ENCODE results near the gene STAG1.
"Not testable (repeated sequence)": the region's sequence is repeated elsewhere in the genome, so short reads cannot be mapped to it uniquely, and the experiment has no call there.

Gene STAG1
- total RNA-seq = 93.6 reads per million, percentile 81 among the genes with 10 or more reads in this experiment

- DNase-seq = no peak
Observed at GRCh38 chr3:136752172-136752421, at the start of gene STAG1. TSS of gene STAG1 (minus strand) at chr3:136752378. CDS start at chr3:136630898, 121,480 bp downstream.

GRCh38 chr3:136801146-136801545 is 49.0 kb upstream of the STAG1 start:
- not testable (repeated sequence) for DNase-seq

GRCh38 chr3:136792556-136793330 is 40.6 kb upstream of the STAG1 start:
- no peak for DNase-seq

- no peak for DNase-seq
Observed at GRCh38 chr3:136790786-136791185, 38.6 kb upstream of the STAG1 start.

GRCh38 chr3:136789976-136790375 is 37.8 kb upstream of the STAG1 start:
- DNase-seq = no peak

- no peak for DNase-seq
Observed at GRCh38 chr3:136788154-136788553, 36.0 kb upstream of the STAG1 start.

GRCh38 chr3:136787349-136787748 is 35.2 kb upstream of the STAG1 start:
- no peak for DNase-seq

GRCh38 chr3:136783708-136784191 is 31.6 kb upstream of the STAG1 start:
- no peak for DNase-seq

GRCh38 chr3:136780741-136781140 is 28.6 kb upstream of the STAG1 start:
- DNase-seq = no peak

- DNase-seq = no peak
Observed at GRCh38 chr3:136778865-136779264, 26.7 kb upstream of the STAG1 start.

GRCh38 chr3:136772709-136773108 is 20.5 kb upstream of the STAG1 start:
- no peak for DNase-seq

- not testable (repeated sequence) for DNase-seq
Observed at GRCh38 chr3:136758160-136759102, 6.3 kb upstream of the STAG1 start.

GRCh38 chr3:136755192-136755591 is 3.0 kb upstream of the STAG1 start:
- no peak for DNase-seq

- no peak for DNase-seq
Observed at GRCh38 chr3:136753326-136753939, 1.3 kb upstream of the STAG1 start.

GRCh38 chr3:136752422-136753325 is 496 bp upstream of the STAG1 start:
- peak; percentile 97 for DNase-seq

GRCh38 chr3:136751316-136752171 is 634 bp downstream of the STAG1 start:
- DNase-seq = peak; percentile 55

- no peak for DNase-seq
Observed at GRCh38 chr3:136750897-136751315, 1.3 kb downstream of the STAG1 start.

- no peak for DNase-seq
Observed at GRCh38 chr3:136750209-136750896, 1.8 kb downstream of the STAG1 start.

- not testable (repeated sequence) for DNase-seq
Observed at GRCh38 chr3:136749602-136750001, 2.6 kb downstream of the STAG1 start.

- no peak for DNase-seq
Observed at GRCh38 chr3:136749091-136749490, 3.1 kb downstream of the STAG1 start.
